Renal cortex interstitium (tissue), 11 donors: ENCODE data around the gene NOP58. TPM values are rescaled to one million over a fixed set of nuclear protein-coding genes. Genes with fewer than 3 reads are reported as not detected.

ENCODE experiments used
- DNase-seq, 11 donors: peaks; one replicate each; pipeline ENCODE4 v3.0.0-alpha.2; 2013; ENCODE audit warnings: low read depth in 9 of 11, low spot score in 4 of 11; ENCODE audit errors: extremely low read depth in 1 of 11
- polyA plus RNA-seq, 3 donors: library from polyadenylated mRNA; unstranded; fragments of 120-200 nt; gene quantifications; one replicate each; pipeline ENCODE4 v1.2.1, GENCODE V29; 2013; ENCODE audit not compliant: insufficient read length in 3 of 3

Gene NOP58
- polyA plus RNA-seq, 3 donors: 94.0 to 132 (median 121) TPM

GRCh38 chr2:202344178-202344577 lies 78.6 kb downstream of the NOP58 start:
- DNase-seq: no peak

- no peak for DNase-seq
Measured at GRCh38 chr2:202346180-202346579, 80.6 kb downstream of the NOP58 start.

Other genes starting within 250 kb of the NOP58 start
- 10 to 100 TPM; 57.5 to 76.9 (median 71.4) TPM for gene FZD7, start 231.9 kb upstream of the NOP58 start, polyA plus RNA-seq
- under 1 TPM; 0.06 to 0.11 (median 0.10) TPM for gene KIAA2012, start 192.5 kb upstream of the NOP58 start, polyA plus RNA-seq
- gene SUMO1, start 27.2 kb upstream of the NOP58 start, polyA plus RNA-seq: 100 to 1,000 TPM; 175 to 230 (median 190) TPM
- 10 to 100 TPM; 49.9 to 69.4 (median 64.5) TPM for gene BMPR2, start 110.6 kb downstream of the NOP58 start, polyA plus RNA-seq